HEK293 (cell line): Measurements from ENCODE around the gene NUF2.

ENCODE experiments used
- CTCF ChIA-PET: fragments of 350-600 bp; formaldehyde crosslinking; extraction: SDS; loops from one replicate; lab custom pipeline; 2021; ENCODE audit warnings: antibody characterized with exemption; lab: Yijun Ruan, JAX
- POLR2A ChIA-PET: fragments of 300-600 bp; formaldehyde crosslinking; extraction: SDS; loops from one replicate; lab custom pipeline; 2020; ENCODE audit warnings: antibody characterized with exemption, inconsistent platforms; lab: Yijun Ruan, JAX
- H3K27ac ChIP-seq: fragments of 200-500 bp; sonication (Bioruptor generic); 2 replicates; pipeline ENCODE4 v1.5.1; 2014; ENCODE audit warnings: low read depth, low read length, control low read depth, inconsistent platforms; ENCODE audit errors: extremely low read depth
- H3K36me3 ChIP-seq, 2 experiments: fragments of 200-500 bp in 1 of 2; sonication (Bioruptor generic) in 1 of 2; 1 replicate in 1 of 2; 2 replicates in 1 of 2; pipeline ENCODE4 v1.5.1; 2014 to 2017; ENCODE audit warnings: inconsistent platforms in 2 of 2, low read length in 2 of 2; ENCODE audit not compliant: control insufficient read depth in 2 of 2, insufficient read depth in 1 of 2
- H3K4me1 ChIP-seq: fragments of 200-500 bp; sonication (Bioruptor generic); 2 replicates; pipeline ENCODE4 v1.5.1; 2014; ENCODE audit warnings: mild to moderate bottlenecking, low read length, inconsistent platforms; ENCODE audit not compliant: control insufficient read depth, insufficient read depth
- H3K4me3 ChIP-seq: 2 replicates; pipeline ENCODE4 v1.5.1; 2011; ENCODE audit warnings: low read depth, mild to moderate bottlenecking, control low read depth, low read length, moderate library complexity
- H3K9me3 ChIP-seq: fragments of 200-500 bp; sonication (Bioruptor generic); 2 replicates; pipeline ENCODE4 v1.5.1; 2014; ENCODE audit warnings: low read depth, low read length, inconsistent platforms; ENCODE audit not compliant: control insufficient read depth, insufficient read depth
- BCL11B ChIP-seq: fragments of 450-650 bp; formaldehyde crosslinking; IDR thresholded peaks from 2 replicates; pipeline ENCODE4 v1.5.1; 2016; ENCODE audit warnings: low read depth, missing biosample characterization, missing genetic modification characterization
- MEIS1 ChIP-seq: sonication (generic); formaldehyde crosslinking; IDR thresholded peaks from 2 replicates; pipeline ENCODE4 v1.8.1; 2022; ENCODE audit warnings: missing genetic modification reagents, mild to moderate bottlenecking, borderline replicate concordance
- OSR2 ChIP-seq: fragments of 450-650 bp; formaldehyde crosslinking; IDR thresholded peaks from 2 replicates; pipeline ENCODE4 v1.5.1; 2016; ENCODE audit warnings: missing biosample characterization, missing genetic modification characterization
- ZBTB1 ChIP-seq: fragments of 450-650 bp; formaldehyde crosslinking; IDR thresholded peaks from 2 replicates; pipeline ENCODE4 v1.5.1; 2016; ENCODE audit warnings: missing biosample characterization, missing genetic modification characterization
- ZBTB11 ChIP-seq: fragments of 450-650 bp; formaldehyde crosslinking; conservative IDR thresholded peaks from 2 replicates; pipeline ENCODE4 v1.5.1; 2016; ENCODE audit warnings: low read depth, missing biosample characterization, missing genetic modification characterization
- ZBTB6 ChIP-seq: fragments of 450-650 bp; formaldehyde crosslinking; IDR thresholded peaks from 2 replicates; pipeline ENCODE4 v1.5.1; 2017; ENCODE audit warnings: missing biosample characterization, missing genetic modification characterization
- ZNF132 ChIP-seq: fragments of 450-650 bp; formaldehyde crosslinking; IDR thresholded peaks from 2 replicates; pipeline ENCODE4 v1.5.1; 2017; ENCODE audit warnings: missing biosample characterization, missing genetic modification characterization, borderline replicate concordance
- ZNF202 ChIP-seq: fragments of 450-650 bp; formaldehyde crosslinking; IDR thresholded peaks from 2 replicates; pipeline ENCODE4 v1.5.1; 2016; ENCODE audit warnings: missing biosample characterization, missing genetic modification characterization, borderline replicate concordance
- ZNF391 ChIP-seq: fragments of 450-650 bp; formaldehyde crosslinking; IDR thresholded peaks from 2 replicates; pipeline ENCODE4 v1.5.1; 2016; ENCODE audit warnings: low read depth, missing biosample characterization, missing genetic modification characterization, borderline replicate concordance
- ZNF404 ChIP-seq: fragments of 450-650 bp; formaldehyde crosslinking; IDR thresholded peaks from 2 replicates; pipeline ENCODE4 v1.5.1; 2017; ENCODE audit warnings: missing biosample characterization, missing genetic modification characterization
- ZNF518A ChIP-seq: fragments of 450-650 bp; formaldehyde crosslinking; conservative IDR thresholded peaks from 2 replicates; pipeline ENCODE4 v1.5.1; 2016; ENCODE audit warnings: low read depth, missing biosample characterization, missing genetic modification characterization
- ZNF548 ChIP-seq: fragments of 450-650 bp; formaldehyde crosslinking; IDR thresholded peaks from 2 replicates; pipeline ENCODE4 v1.5.1; 2016; ENCODE audit warnings: missing biosample characterization, missing genetic modification characterization
- ZNF776 ChIP-seq: fragments of 450-650 bp; formaldehyde crosslinking; IDR thresholded peaks from 2 replicates; pipeline ENCODE4 v1.5.0; 2017; ENCODE audit warnings: missing biosample characterization, missing genetic modification characterization, borderline replicate concordance

Gene NUF2

GRCh38 chr1:163395790-163396189 lies 74.0 kb downstream of the NUF2 start (continued):
- TF ChIP-seq ZNF518A (tag by site-specific recombination) (no peak), ZBTB11 (tag by site-specific recombination) (no peak)
- TF ChIP-seq, all 188 proteins: peak for 0

GRCh38 chr1:163397451-163398200 lies 75.9 kb downstream of the NUF2 start:
- no peaks in the 10 kb centered on the region for H3K4me1 ChIP-seq
- ChIA-PET CTCF (interaction anchor here (1.0 to 1.2 kb wide), 2 partner anchors 13 to 25 kb away, joined by 5 read pairs; no protein-coding TSS in a partner anchor), POLR2A (no interaction called here)
- H3K27ac ChIP-seq: no peak overlapping the region
- TF ChIP-seq MEIS1 (CRISPR knock-in tag) (no peak), ZNF548 (tag by site-specific recombination) (no peak), ZNF132 (tag by site-specific recombination) (no peak), ZNF404 (tag by site-specific recombination) (no peak), ZNF202 (tag by site-specific recombination) (no peak), OSR2 (tag by site-specific recombination) (no peak), ZNF776 (tag by site-specific recombination) (no peak), BCL11B (no peak), ZNF391 (tag by site-specific recombination) (no peak), ZBTB6 (no peak), ZBTB1 (tag by site-specific recombination) (no peak)
- H3K36me3 ChIP-seq: no peaks in the 10 kb centered on the region
- no peak overlapping the region for H3K4me3 ChIP-seq
- no peaks in the 10 kb centered on the region for H3K9me3 ChIP-seq
